HCT116 (cell line): ENCODE results near the gene DGKE. TPM values are rescaled to one million over a fixed set of nuclear protein-coding genes. Genes with fewer than 3 reads are reported as not detected.
A peak's percentile ranks its signal among the peaks of the same experiment; 100 is the strongest.

Experiments used
- ATAC-seq: fragments of 200-7000 bp; cut with Tn5 transposase; 2 replicates; pipeline ENCODE4 v1.9.1; 2020; ENCODE audit warnings: mild to moderate bottlenecking, moderate library complexity
- BruUV-seq: library from RNA; stranded (reverse); fragments of 400-500 nt; replicated peaks from 2 replicates; lab custom pipeline; 2021; lab: Mats Ljungman, UMichigan
- CTCF ChIA-PET: fragments of 300-600 bp; sonication (Branson Sonifier 250); formaldehyde crosslinking; loops from one replicate; lab custom pipeline; 2021; ENCODE audit warnings: antibody characterized with exemption; lab: Charles Lee
- POLR2A ChIA-PET: fragments of 300-600, 350-600 bp; sonication (Branson Sonifier 250); formaldehyde crosslinking; loops from one replicate; lab custom pipeline; 2021; ENCODE audit warnings: antibody characterized with exemption; lab: Charles Lee
- RAD21 ChIA-PET, 2 experiments: fragments of 300-600 bp; sonication (Branson Sonifier 250); formaldehyde crosslinking; loops; one replicate each; lab custom pipeline; 2023; ENCODE audit warnings: low total read pairs in 2 of 2; ENCODE audit not compliant: uncharacterized antibody in 2 of 2, unreplicated experiment in 2 of 2, low non-redundant PET in 1 of 2; lab: Charles Lee
- DNase-seq: peaks from one replicate; pipeline ENCODE4 v3.0.0-alpha.2; 2010; ENCODE audit warnings: low read depth, low spot score
- H2AFZ ChIP-seq: fragments of 200-600 bp; shearing (Covaris generic), sonication (generic); 2 replicates; pipeline ENCODE4 v1.6.1; 2017; ENCODE audit warnings: low read depth, mixed run types, mixed read lengths, antibody characterized with exemption, low read length; ENCODE audit not compliant: poor library complexity, severe bottlenecking
- H3K27ac ChIP-seq: 2 replicates; pipeline ENCODE4 v1.5.1; 2012; ENCODE audit warnings: low read depth, low read length
- H3K27me3 ChIP-seq: fragments of 200-600 bp; sonication (generic); 2 replicates; pipeline ENCODE4 v1.6.1; 2016; ENCODE audit warnings: mixed run types, low read length, mixed read lengths; ENCODE audit not compliant: insufficient read depth
- H3K36me3 ChIP-seq, 2 experiments: fragments of 200-500 bp in 1 of 2; fragments of 200-600 bp in 1 of 2; sonication (Bioruptor generic) in 1 of 2; sonication (generic) in 1 of 2; 2 replicates each; pipeline versions ENCODE4 v1.5.1 to v1.6.1; 2014 to 2016; ENCODE audit warnings: low read length in 2 of 2, inconsistent platforms in 1 of 2, mixed read lengths in 1 of 2, mixed run types in 1 of 2; ENCODE audit not compliant: insufficient read depth in 2 of 2, control insufficient read depth in 1 of 2
- H3K4me1 ChIP-seq, 2 experiments: fragments of 200-600 bp in 1 of 2; sonication (generic) in 1 of 2; 2 replicates each; pipeline versions ENCODE4 v1.5.1 to v1.6.1; 2012 to 2017; ENCODE audit warnings: low read length in 2 of 2, inconsistent platforms in 1 of 2, mild to moderate bottlenecking in 1 of 2, mixed read lengths in 1 of 2, mixed run types in 1 of 2, moderate library complexity in 1 of 2; ENCODE audit not compliant: insufficient read depth in 2 of 2, control insufficient read depth in 1 of 2
- H3K4me2 ChIP-seq: fragments of 200-600 bp; sonication (generic); 2 replicates; pipeline ENCODE4 v1.6.1; 2017; ENCODE audit warnings: mixed run types, low read length, mixed read lengths
- H3K4me3 ChIP-seq, 2 experiments: fragments of 200-600 bp in 1 of 2; sonication (generic) in 1 of 2; replicated peaks in 1 of 2; 2 replicates each; pipeline ENCODE4 v1.5.1; 2011 to 2016; ENCODE audit warnings: low read length in 2 of 2, control low read depth in 1 of 2, low read depth in 1 of 2, mild to moderate bottlenecking in 1 of 2, mixed read lengths in 1 of 2, mixed run types in 1 of 2
- H3K79me2 ChIP-seq: fragments of 200-600 bp; sonication (generic); 2 replicates; pipeline ENCODE4 v1.6.1; 2017; ENCODE audit warnings: mild to moderate bottlenecking, mixed run types, low read length, moderate library complexity, mixed read lengths; ENCODE audit not compliant: insufficient read depth
- H3K9ac ChIP-seq: fragments of 200-600 bp; sonication (generic); 2 replicates; pipeline ENCODE4 v1.6.1; 2016; ENCODE audit warnings: low read length, mixed read lengths
- H3K9me2 ChIP-seq: fragments of 200-600 bp; sonication (generic), shearing (Covaris generic); 2 replicates; pipeline ENCODE4 v1.6.1; 2017; ENCODE audit warnings: mixed run types, mild to moderate bottlenecking, moderate library complexity; ENCODE audit not compliant: insufficient read depth
- H3K9me3 ChIP-seq, 2 experiments: fragments of 200-500 bp in 1 of 2; fragments of 200-600 bp in 1 of 2; sonication (Bioruptor generic) in 1 of 2; sonication (generic) in 1 of 2; 2 replicates each; pipeline ENCODE4 v1.6.1; 2014 to 2017; ENCODE audit warnings: low read length in 2 of 2, mixed read lengths in 2 of 2, inconsistent platforms in 1 of 2, low read depth in 1 of 2, mild to moderate bottlenecking in 1 of 2, mixed run types in 1 of 2, moderate library complexity in 1 of 2; ENCODE audit not compliant: control insufficient read depth in 1 of 2, insufficient read depth in 1 of 2
- H4K20me1 ChIP-seq: fragments of 200-600 bp; sonication (generic), shearing (Covaris generic); 2 replicates; pipeline ENCODE4 v1.6.1; 2017; ENCODE audit warnings: mixed run types, mild to moderate bottlenecking, moderate library complexity; ENCODE audit not compliant: insufficient read depth
- CEBPB ChIP-seq: IDR thresholded peaks from 2 replicates; pipeline ENCODE4 v1.6.1; 2012; ENCODE audit warnings: low read depth
- ZNF274 ChIP-seq: fragments of 200-500 bp; sonication (Bioruptor generic); IDR thresholded peaks from 2 replicates; pipeline ENCODE4 v1.6.1; 2014; ENCODE audit warnings: mild to moderate bottlenecking, low read depth, low read length, inconsistent platforms
- intact Hi-C: fragments of 100-400 bp; cut with micrococcal nuclease; formaldehyde crosslinking; loops from 2 replicates; pipeline ENCODE4 v1.10.0; 2022
- microRNA counts: library from miRNA; unstranded; fragments of <30 nt; microRNA quantifications from one replicate; lab custom pipeline; 2015
- total RNA-seq: library from RNA; stranded (reverse); gene quantifications from one replicate; pipeline ENCODE4 v1.2.1, GENCODE V29; 2021; ENCODE audit not compliant: unreplicated experiment
- TF ChIP-seq, protein P1 (sequence below): IDR thresholded peaks from 2 replicates; pipeline ENCODE4 v1.6.1; 2011; ENCODE audit warnings: mild to moderate bottlenecking, low read length, moderate library complexity; ENCODE audit not compliant: insufficient replicate concordance; ENCODE audit errors: extremely low read depth

Gene DGKE
- total RNA-seq, 1 experiment from 2014 or later, result 5.2 TPM

DNA sequence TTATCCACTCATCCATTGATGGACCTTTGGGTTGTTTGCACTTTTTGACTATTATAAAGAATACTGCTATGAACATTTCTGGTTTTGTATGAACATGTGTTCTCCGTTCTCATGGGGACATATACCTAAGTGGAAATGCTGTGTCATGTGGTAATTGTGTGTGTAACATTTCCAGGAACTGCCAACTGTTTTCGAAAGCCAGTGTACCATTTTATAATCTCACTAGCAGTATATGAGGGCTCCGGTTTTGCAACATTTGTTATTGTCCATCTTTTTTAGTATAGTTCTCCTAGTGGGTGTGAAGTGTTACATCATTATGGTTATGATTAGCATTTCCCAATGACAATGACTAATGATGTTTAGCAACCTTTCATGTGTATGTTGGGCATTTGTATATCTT is 85.0 kb downstream of the DGKE start:
- no peak overlapping the region for H3K9ac ChIP-seq
- H2AFZ ChIP-seq, result peak overlapping the region; percentile 19
- H3K9me2 ChIP-seq, result no peaks in the 10 kb centered on the region
- H3K4me1 ChIP-seq, result peaks cover 18 to 28% of the 10 kb centered on the region in 2 experiments
- intact Hi-C loops, result no loop called here
- H4K20me1 ChIP-seq, result no peaks in the 10 kb centered on the region
- DNase-seq, result no peak
- no peak for ATAC-seq
- H3K36me3 ChIP-seq, result no peaks in the 10 kb centered on the region
- no peak overlapping the region for H3K4me3 ChIP-seq
- no peak overlapping the region for H3K27ac ChIP-seq
- BruUV-seq, result no TSS peak
- ChIA-PET CTCF (no interaction called here), RAD21 (no interaction called here), POLR2A (no interaction called here)
- H3K9me3 ChIP-seq, result peaks cover 0 to 10% of the 10 kb centered on the region in 2 experiments; a peak in 1 of 4 replicates
- TF ChIP-seq ZNF274 (no peak), CEBPB (0 out of 2 replicates have a peak, but pooled peaks have one; percentile 36)
- TF ChIP-seq, protein P1, sequence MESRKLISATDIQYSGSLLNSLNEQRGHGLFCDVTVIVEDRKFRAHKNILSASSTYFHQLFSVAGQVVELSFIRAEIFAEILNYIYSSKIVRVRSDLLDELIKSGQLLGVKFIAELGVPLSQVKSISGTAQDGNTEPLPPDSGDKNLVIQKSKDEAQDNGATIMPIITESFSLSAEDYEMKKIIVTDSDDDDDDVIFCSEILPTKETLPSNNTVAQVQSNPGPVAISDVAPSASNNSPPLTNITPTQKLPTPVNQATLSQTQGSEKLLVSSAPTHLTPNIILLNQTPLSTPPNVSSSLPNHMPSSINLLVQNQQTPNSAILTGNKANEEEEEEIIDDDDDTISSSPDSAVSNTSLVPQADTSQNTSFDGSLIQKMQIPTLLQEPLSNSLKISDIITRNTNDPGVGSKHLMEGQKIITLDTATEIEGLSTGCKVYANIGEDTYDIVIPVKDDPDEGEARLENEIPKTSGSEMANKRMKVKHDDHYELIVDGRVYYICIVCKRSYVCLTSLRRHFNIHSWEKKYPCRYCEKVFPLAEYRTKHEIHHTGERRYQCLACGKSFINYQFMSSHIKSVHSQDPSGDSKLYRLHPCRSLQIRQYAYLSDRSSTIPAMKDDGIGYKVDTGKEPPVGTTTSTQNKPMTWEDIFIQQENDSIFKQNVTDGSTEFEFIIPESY, result no peak
- H3K4me2 ChIP-seq, result no peak overlapping the region
- H3K27me3 ChIP-seq, result no peaks in the 10 kb centered on the region
- peaks cover 11% of the 10 kb centered on the region for H3K79me2 ChIP-seq

MicroRNAs within 50 kb of the gene (microRNA counts, 767-probe panel; counts per million panel counts)
- not detected for microRNA hsa-miR-3614-5p (lab: Ali Mortazavi, UCI)

Other genes with a start within 250 kb of the DGKE start
- gene NOG, start 240.5 kb upstream of the DGKE start, total RNA-seq, result 0.25 TPM
- 0.84 TPM for gene C17orf67, start 231 bp upstream of the DGKE start, total RNA-seq
- gene TRIM25, start 79.9 kb downstream of the DGKE start, total RNA-seq, result 135 TPM
- gene COIL, start 126.9 kb downstream of the DGKE start, total RNA-seq, result 31.2 TPM
- 28.3 TPM for gene SCPEP1, start 144.0 kb downstream of the DGKE start, total RNA-seq